Thymus (tissue), 11 donors: ENCODE measurements around the gene RCC2. TPM values are rescaled to one million over a fixed set of nuclear protein-coding genes. Genes with fewer than 3 reads are reported as not detected.

Experiments used
- DNase-seq, 9 donors: peaks; one replicate each; pipeline ENCODE4 v3.0.0-alpha.2; 2013; ENCODE audit warnings: low spot score in 9 of 9, low read depth in 6 of 9, missing footprints in 1 of 9
- H3K27ac ChIP-seq, 2 donors: one replicate each; pipeline ENCODE4 v1.5.1; 2013; ENCODE audit warnings: control low read depth in 1 of 2, low read depth in 1 of 2, low read length in 1 of 2, mild to moderate bottlenecking in 1 of 2, moderate library complexity in 1 of 2
- H3K27me3 ChIP-seq, 2 donors: one replicate each; pipeline ENCODE4 v1.5.1; 2013; ENCODE audit warnings: low read length in 1 of 2; ENCODE audit not compliant: control insufficient read depth in 2 of 2, insufficient read depth in 1 of 2
- H3K36me3 ChIP-seq, 2 donors: one replicate each; pipeline ENCODE4 v1.5.1; 2013; ENCODE audit warnings: low read length in 1 of 2, mild to moderate bottlenecking in 1 of 2, moderate library complexity in 1 of 2; ENCODE audit not compliant: control insufficient read depth in 2 of 2, insufficient read depth in 2 of 2
- H3K4me1 ChIP-seq, 2 donors: one replicate each; pipeline ENCODE4 v1.5.1; 2013; ENCODE audit warnings: low read length in 2 of 2; ENCODE audit not compliant: control insufficient read depth in 2 of 2, insufficient read depth in 2 of 2
- H3K4me3 ChIP-seq, 2 donors: one replicate each; pipeline ENCODE4 v1.5.1; 2013; ENCODE audit warnings: low read length in 2 of 2, control low read depth in 1 of 2, mild to moderate bottlenecking in 1 of 2
- H3K9me3 ChIP-seq, 2 donors: one replicate each; pipeline ENCODE4 v1.5.1; 2013; ENCODE audit warnings: low read length in 1 of 2, mild to moderate bottlenecking in 1 of 2; ENCODE audit not compliant: control insufficient read depth in 2 of 2, insufficient read depth in 1 of 2
- WGBS: extraction: QIAGEN DNeasy Blood & Tissue Kit; methylation state at CpG from one replicate; pipeline ENCODE4 v1.1.7; 2013; 5-methylcytosine and 5-hydroxymethylcytosine counted together
- polyA plus RNA-seq: library from polyadenylated mRNA; stranded (reverse); fragments of 200-250 nt; gene quantifications from one replicate; pipeline ENCODE4 v1.2.3, GENCODE V29; 2013
- total RNA-seq: library from RNA; stranded (reverse); fragments of 120-200 nt; gene quantifications from one replicate; pipeline ENCODE4 v1.2.4, GENCODE V29; 2013
- donor health status: healthy.

Gene RCC2
- total and polyA plus RNA-seq, 2 donors = 56.8 to 65.2 TPM

DNA sequence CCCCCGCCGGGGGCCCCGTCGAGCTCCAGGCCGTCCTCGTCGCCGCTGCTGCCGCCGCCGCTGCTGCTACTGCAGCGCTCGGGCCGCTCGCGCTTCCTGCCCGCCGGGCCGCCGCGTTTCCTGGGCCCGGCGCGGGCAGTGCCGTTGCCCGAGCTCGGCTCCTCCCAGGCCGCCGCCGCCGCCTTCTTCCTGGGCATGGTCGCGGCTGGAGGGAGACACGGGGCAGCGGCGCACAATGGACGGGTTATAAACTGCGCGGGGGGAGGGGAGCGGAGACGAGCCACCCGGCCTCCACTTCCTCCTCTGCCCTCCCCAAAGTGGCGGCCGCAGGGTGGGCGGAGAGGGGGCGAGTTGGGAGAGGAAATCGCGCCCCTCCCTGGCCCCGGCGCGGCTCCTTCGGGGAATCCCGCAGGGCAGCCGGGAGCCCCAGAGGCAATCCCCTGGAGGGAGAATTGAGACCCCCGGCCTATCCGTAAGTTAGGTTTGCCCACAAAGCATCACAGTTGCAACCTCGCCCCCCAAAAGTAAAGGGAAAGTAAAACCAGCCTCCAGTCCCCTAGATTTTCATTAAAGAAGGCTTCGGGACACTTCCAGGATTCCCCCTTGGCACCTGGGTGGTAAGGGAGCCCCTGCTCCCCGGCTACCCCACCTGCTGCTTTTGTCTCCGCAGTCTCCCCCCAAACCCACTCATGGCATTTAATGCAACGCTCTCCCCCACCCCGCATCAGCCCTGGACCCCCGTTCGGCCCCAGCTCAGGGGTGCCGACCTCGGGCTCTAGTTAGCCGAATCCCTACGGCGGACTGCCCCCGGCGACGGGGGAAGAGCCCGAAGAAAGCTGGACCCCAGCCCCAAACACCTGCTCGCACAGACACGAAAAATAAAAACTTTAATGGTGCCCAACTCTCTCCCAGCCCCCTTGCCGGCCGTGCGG is 893 bp downstream of the RCC2 start:
- Histone ChIP-seq H3K4me1 (peaks cover 12 to 30% of the 10 kb centered on the region in 2 donors), H3K36me3 (peaks cover 16 to 25% of the 10 kb centered on the region in 2 donors), H3K27me3 (peaks cover 0 to 33% of the 10 kb centered on the region in 2 donors), H3K9me3 (no peaks in the 10 kb centered on the region), H3K4me3 (peak overlapping the region; percentile 73 to 88), H3K27ac (peak overlapping the region; percentile 89 to 91)
- peak in 7 of 9 donors; percentile 25 to 75 (median 44) for DNase-seq
- under 1% methylated on average over 78 of the region's 78 CpGs for WGBS

GRCh38 chr1:17437580-17438317 is 1.7 kb downstream of the RCC2 start:
- H3K36me3 ChIP-seq = peaks cover 22 to 32% of the 10 kb centered on the region in 2 donors
- under 1% methylated on average over 112 of the region's 115 CpGs for WGBS
- peak overlapping the region; percentile 66 to 88 for H3K4me3 ChIP-seq
- peak overlapping the region; percentile 70 to 91 for H3K27ac ChIP-seq
- H3K27me3 ChIP-seq = peaks cover 0 to 29% of the 10 kb centered on the region in 2 donors
- DNase-seq = peak in 7 of 9 donors; percentile 29 to 68 (median 52)
- no peaks in the 10 kb centered on the region for H3K9me3 ChIP-seq
- peaks cover 12 to 30% of the 10 kb centered on the region in 2 donors for H3K4me1 ChIP-seq

DNA sequence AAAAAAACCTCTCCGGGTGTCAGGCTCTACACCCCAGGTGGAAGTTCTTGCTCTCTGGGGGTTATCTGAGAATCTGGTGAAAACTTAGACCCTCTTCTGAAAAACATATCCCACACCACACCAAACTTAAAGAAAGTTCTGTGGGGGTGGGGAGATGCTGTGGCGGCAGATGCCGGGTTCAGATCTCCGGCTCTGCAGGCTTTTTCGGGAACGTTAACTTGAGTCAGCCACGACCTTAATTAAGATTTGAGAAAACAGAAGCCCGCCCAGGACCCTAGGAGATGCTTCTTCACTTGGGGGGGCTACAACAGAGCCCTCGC is 2.3 kb downstream of the RCC2 start:
- Histone ChIP-seq H3K27ac (peak overlapping the region; percentile 3 to 70), H3K27me3 (peaks cover 0 to 24% of the 10 kb centered on the region in 2 donors), H3K4me3 (peak overlapping the region; percentile 66 to 88), H3K9me3 (no peaks in the 10 kb centered on the region), H3K36me3 (peaks cover 27 to 37% of the 10 kb centered on the region in 2 donors), H3K4me1 (peaks cover 16 to 30% of the 10 kb centered on the region in 2 donors)
- DNase-seq = peak in 1 of 9 donors; percentile 34
- WGBS = 1% methylated on average over 9 of the region's 9 CpGs

DNA sequence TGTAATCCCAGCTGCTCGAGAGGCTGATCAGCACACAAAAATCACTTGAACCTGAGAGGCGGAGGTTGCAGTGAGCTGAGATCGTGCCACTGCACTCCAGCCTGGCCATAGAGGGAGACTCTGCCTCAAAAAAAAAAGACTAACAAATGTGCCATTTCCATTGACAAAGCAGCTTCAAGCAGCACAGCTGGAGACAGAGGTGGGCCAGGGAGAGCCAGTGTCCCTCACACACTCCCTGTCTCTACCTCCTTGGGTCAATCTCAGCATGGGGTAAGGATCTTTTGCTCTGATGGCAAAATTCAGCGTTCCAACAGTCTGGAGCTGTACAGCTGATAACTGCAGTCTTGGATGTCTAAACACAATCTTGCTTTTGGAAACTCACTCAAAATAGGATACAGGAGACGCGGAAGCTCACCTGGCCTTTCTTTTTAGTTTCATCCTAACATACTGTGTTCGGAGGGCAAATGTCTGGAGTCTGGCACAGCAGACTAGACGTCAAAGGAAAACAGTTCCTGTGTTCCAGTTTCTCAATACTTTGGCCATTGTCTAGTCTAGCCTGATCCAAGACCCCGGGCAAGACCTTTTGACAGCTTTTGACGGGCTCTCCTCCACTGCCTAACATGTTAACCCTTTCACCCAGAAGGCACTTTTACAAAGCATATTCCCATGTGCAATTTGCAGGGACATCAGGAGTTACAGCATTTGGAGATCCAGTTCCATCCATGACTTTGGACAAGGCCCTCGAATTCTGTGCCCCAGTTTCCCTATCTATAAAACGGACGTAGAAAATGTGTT is 2.9 kb downstream of the RCC2 start:
- Histone ChIP-seq H3K27ac (peak overlapping the region; percentile 15 to 70), H3K36me3 (peaks cover 27 to 40% of the 10 kb centered on the region in 2 donors), H3K4me1 (peaks cover 16 to 27% of the 10 kb centered on the region in 2 donors), H3K9me3 (no peaks in the 10 kb centered on the region), H3K27me3 (peaks cover 0 to 17% of the 10 kb centered on the region in 2 donors), H3K4me3 (peak overlapping the region; percentile 66 to 88)
- DNase-seq = no peak
- 79% methylated on average over 13 of the region's 13 CpGs for WGBS

DNA sequence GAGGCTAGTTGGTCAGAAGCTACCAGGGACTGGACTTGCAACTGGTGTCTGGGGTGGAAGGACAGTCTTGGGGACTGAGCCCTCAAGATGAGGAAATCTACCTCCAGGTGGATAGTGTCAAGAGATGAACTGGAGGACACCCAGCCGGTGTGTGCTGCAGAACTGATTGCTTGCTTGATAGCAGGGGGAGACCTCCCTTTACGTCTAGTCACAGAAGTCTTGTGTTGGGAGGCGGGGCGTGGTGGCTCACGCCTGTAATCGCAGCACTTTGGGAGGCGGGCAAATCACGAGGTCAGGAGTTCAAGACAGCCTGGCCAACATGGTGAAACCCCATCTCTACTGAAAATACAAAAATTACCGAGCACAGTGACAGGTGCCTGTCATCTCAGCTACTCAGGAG is 4.9 kb downstream of the RCC2 start:
- H3K4me1 ChIP-seq = peaks cover 10 to 17% of the 10 kb centered on the region in 2 donors
- H3K27me3 ChIP-seq = no peaks in the 10 kb centered on the region
- no peak for DNase-seq
- peaks cover 35 to 45% of the 10 kb centered on the region in 2 donors for H3K36me3 ChIP-seq
- no peaks in the 10 kb centered on the region for H3K9me3 ChIP-seq
- no peak overlapping the region for H3K27ac ChIP-seq
- 93% methylated on average over 9 of the region's 9 CpGs for WGBS
- H3K4me3 ChIP-seq = no peak overlapping the region

GRCh38 chr1:17434016-17434415 is 5.5 kb downstream of the RCC2 start:
- no peak overlapping the region for H3K4me3 ChIP-seq
- H3K9me3 ChIP-seq = no peaks in the 10 kb centered on the region
- no peaks in the 10 kb centered on the region for H3K27me3 ChIP-seq
- WGBS = 96% methylated on average over 3 of the region's 3 CpGs
- H3K36me3 ChIP-seq = peaks cover 41 to 50% of the 10 kb centered on the region in 2 donors
- no peak overlapping the region for H3K27ac ChIP-seq
- no peak for DNase-seq
- peaks cover 10 to 17% of the 10 kb centered on the region in 2 donors for H3K4me1 ChIP-seq

DNA sequence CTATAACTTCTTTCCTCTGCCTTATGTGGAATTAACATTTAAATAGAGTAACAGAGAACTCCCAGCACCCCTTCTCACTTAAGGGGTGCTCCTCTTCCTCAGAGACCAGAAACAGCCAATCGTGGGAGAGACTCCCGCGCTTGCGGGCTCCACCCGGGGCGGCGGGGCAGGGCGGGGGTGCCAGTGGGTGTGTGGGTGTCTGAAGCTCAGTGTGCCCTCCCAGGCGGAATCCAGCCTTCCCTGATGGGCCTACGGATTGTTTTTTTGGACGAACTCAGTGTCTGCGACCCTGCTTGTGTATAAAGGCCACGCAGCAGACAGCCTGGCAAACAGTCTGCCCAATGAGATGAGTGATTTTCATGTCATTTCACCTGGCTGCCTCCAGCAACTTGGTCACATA is 6.2 kb downstream of the RCC2 start:
- DNase-seq = no peak
- Histone ChIP-seq H3K4me1 (peaks cover 10 to 17% of the 10 kb centered on the region in 2 donors), H3K4me3 (no peak overlapping the region), H3K36me3 (peaks cover 48 to 58% of the 10 kb centered on the region in 2 donors), H3K27ac (no peak overlapping the region), H3K9me3 (no peaks in the 10 kb centered on the region), H3K27me3 (no peaks in the 10 kb centered on the region)
- WGBS = 98% methylated on average over 13 of the region's 13 CpGs

- Histone ChIP-seq H3K36me3 (peaks cover 57 to 66% of the 10 kb centered on the region in 2 donors), H3K27me3 (no peaks in the 10 kb centered on the region), H3K27ac (peak overlapping the region in 1 of 2 donors; percentile 2), H3K4me1 (peaks cover 10 to 17% of the 10 kb centered on the region in 2 donors), H3K9me3 (no peaks in the 10 kb centered on the region), H3K4me3 (no peak overlapping the region)
- DNase-seq = no peak
- WGBS = 96% methylated on average over 3 of the region's 3 CpGs
Measured at GRCh38 chr1:17432412-17432811, 7.1 kb downstream of the RCC2 start.
